CD4-positive, alpha-beta T cell treated with Interleukin-4 for 1 hour (primary cell): Measurements from ENCODE around the gene GOLGA6D.
"Not testable (repeated sequence)": the region's sequence is repeated elsewhere in the genome, so short reads cannot be mapped to it uniquely, and the experiment has no call there.

Experiments
- DNase-seq, 2 donors: peaks; one replicate each; pipeline ENCODE4 v3.0.0-alpha.2; 2020 to 2022

Gene GOLGA6D

DNA sequence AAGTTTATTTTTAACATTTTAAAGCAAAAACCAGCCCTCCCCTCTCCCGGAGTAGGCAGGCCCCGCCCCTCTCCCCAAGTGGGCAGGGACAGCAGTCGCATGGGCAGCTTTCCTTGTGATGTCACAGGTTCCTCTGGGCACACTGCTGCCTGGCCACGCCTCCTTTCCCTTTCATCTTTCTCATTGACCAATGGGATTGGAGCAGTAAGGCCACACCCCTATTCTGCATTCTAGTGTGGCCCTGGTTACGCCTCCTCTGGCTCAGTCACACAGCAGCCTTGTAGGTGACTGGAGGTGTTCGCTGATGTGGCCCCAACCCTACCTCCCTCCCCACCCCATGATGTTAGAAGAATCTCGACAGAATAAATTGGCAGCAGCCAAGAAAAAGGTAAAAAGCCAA, at the start of gene GOLGA6D:
Gene GOLGA6D, plus strand, starts transcription at position 264 of the 400 bp plus-strand sequence. Its CDS starts 41 bp downstream, at position 305.
- DNase-seq = peak in 1 of 2 donors; percentile 10

DNA sequence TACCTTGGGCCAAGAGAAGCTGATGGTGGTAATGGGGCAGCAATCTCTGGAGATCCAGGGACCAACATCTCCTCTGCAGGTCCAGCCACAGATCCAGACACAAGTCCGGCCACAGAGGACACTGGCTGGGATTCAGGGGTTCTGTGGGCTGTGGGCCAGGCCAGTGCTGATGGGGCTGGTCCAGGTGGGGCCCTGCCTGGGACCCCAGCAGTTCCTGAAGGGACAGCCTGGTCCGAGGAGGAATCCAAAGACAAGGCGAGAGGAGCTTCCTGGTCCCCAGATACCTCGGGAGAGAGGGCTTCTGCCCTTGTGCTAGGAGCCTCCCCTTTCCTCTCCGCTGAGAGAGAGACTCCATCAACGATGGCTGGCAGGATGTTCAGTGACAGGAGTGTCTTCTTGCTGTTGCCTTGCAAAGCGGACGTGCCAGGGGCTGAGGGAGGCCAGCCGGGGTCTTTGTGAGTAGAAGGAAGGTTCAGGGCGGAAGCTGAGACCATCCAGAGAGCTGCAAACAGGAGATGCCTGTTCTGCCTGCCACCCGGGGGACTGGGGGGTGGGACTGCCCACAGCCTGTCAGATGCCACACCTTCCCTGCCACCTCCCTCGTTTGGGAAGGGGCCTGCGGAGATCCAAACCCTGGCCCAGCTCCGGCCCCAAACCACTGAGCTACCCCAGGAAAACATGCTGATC, 49.0 kb upstream of the GOLGA6D start:
- DNase-seq = peak in 1 of 2 donors; percentile 8

DNA sequence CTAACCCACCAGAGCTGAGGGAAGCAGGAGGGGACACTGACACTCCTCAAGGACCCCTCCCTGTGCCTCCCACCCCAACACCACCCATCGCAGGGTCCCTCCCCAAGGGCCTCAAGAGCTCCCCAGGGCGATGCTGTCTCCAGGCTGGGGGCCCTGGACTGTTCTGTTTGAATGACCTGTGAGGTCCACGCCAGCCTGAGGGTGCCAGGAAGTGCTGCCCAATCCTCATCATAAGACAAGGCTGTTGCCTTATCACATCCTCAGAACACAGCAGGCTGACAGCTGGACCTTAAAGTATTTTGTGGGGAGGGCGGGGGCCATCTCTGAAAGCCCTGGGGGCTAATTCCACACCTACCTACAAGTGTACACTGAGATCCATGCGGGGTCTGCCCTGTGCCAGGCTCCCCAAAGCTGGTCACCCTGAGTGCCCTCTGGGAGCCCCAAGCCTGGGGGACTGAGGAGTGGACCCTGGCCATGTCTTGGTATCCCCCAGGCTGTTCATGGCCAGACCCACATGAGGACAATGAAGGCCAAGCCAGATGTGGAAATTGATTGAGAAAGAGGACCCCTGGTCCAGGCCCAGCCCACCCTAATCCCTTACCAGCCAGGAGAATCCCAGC, 48.3 kb upstream of the GOLGA6D start:
- no peak for DNase-seq

DNA sequence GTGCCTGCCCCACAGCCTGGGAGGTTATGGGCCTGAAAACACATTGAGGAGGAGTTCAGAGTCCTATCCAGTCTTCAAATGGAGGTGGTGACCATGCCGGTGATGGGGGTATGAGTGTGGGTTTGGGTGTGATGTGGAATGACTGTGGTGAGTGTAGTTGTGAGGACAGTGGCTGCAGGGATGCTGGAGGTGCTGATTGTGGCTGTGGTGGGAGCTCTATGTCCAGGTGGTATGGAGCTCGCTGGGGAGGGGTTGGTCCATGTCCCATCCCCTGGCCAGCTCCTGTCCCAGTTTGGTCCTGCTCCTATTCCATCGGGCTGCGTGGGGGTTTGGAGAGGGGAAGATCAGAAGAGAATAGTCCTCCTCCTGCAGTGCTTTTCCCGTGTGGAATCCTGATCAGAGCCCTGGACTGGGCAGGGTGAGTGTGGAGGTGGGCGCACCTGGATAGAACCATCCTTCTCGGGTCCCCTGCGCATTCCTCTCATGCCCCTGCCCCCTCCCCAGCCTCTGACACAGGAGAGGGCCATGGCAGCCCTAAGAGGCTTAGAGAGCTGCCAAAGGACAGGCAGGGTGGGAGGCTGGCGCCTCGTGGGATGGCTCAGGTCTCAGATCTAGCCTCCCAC, 47.5 kb upstream of the GOLGA6D start:
- DNase-seq = peak in 1 of 2 donors; percentile 9

- DNase-seq = peak in 1 of 2 donors; percentile 10
These were observed 46.6 kb upstream of the GOLGA6D start for GRCh38 chr15:75235760-75236729.

- DNase-seq = peak in 1 of 2 donors; percentile 5
These were observed 45.2 kb upstream of the GOLGA6D start for GRCh38 chr15:75237316-75237982.

DNA sequence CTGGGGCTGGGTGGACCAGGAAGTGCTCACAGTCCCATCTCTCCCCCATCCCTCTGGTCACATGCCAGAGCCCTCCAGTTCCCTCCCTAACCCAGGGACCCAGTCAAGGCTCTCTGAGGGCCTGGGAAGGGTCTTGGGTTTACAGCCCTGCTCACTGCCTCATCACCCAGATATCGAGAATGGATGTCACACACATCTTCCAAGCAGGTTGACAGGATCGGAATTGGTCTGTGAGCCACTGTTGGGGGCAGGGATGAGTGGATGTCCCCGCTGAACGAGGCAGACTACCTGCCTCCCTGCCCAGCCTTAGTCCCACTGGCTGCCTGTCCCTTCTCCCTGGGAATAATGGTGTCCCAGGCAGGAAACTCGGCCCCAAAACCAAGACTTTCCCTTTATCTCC, 44.5 kb upstream of the GOLGA6D start:
- peak in 1 of 2 donors; percentile 8 for DNase-seq

GRCh38 chr15:75245741-75246140, 36.9 kb upstream of the GOLGA6D start:
- DNase-seq = not testable (repeated sequence)

- not testable (repeated sequence) for DNase-seq
These were observed 33.6 kb upstream of the GOLGA6D start for GRCh38 chr15:75248991-75249390.

DNA sequence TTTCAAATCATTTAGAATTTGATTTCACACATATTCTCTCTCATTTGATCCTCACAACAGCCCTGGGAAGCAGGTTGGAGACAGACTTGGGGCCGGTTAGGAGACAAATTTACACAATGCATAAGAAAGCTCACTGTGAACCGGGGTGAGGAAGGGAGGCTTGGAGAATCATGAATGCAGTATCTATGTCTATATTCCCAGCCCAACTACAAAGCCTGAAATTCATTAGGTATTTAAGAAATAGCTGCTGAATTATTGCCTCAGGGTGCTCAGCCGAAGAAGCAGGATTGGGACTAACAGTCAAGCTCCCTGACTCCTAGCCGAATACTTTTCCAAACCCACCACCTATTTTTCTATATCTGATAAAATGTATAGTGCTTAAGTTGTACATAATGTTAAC, 32.9 kb upstream of the GOLGA6D start:
- DNase-seq = no peak

GRCh38 chr15:75251343-75251742, 31.3 kb upstream of the GOLGA6D start:
- DNase-seq = not testable (repeated sequence)

GRCh38 chr15:75252285-75252684, 30.4 kb upstream of the GOLGA6D start:
- DNase-seq = not testable (repeated sequence)

DNA sequence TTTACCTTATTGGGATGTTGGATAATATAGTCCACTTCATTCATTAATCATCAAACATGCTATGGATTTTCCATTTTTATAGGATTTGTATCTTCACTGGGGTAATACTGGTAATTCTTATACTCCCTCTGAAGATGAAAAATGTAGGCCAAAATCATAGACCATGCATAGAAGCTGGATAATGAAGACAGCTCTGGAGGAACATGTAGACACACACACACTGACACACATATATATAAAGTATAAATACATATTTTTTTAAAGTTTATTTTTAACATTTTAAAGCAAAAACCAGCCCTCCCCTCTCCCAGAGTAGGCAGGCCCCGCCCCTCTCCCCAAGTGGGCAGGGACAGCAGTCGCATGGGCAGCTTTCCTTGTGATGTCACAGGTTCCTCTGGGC, 24.6 kb upstream of the GOLGA6D start, which contains the start of gene GOLGA6C:
Gene GOLGA6C, plus strand, starts transcription at position 301 of the 400 bp plus-strand sequence. CDS start 265 bp downstream, outside the sequence.
- not testable (repeated sequence) for DNase-seq

- not testable (repeated sequence) for DNase-seq
These were observed 23.9 kb upstream of the GOLGA6D start for GRCh38 chr15:75258620-75259343.

DNA sequence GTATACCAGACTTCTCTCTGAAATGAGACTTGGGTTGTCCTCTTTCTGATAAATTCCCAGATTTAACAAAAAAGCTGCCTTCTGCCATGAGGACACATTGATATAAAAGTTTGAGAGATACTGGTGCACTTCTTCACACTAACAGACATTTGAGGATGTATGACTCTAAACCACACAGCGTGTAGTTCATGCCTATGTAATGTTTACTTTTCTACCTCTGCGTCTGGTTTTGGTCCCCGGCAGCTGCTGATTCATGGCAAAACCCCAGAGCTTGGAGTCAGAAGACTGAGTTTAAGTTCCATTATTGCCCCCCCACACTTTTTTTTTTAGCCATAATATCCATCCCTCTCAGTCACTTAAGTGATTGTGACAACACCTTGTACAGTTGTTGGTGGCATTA, 22.8 kb upstream of the GOLGA6D start:
- not testable (repeated sequence) for DNase-seq

DNA sequence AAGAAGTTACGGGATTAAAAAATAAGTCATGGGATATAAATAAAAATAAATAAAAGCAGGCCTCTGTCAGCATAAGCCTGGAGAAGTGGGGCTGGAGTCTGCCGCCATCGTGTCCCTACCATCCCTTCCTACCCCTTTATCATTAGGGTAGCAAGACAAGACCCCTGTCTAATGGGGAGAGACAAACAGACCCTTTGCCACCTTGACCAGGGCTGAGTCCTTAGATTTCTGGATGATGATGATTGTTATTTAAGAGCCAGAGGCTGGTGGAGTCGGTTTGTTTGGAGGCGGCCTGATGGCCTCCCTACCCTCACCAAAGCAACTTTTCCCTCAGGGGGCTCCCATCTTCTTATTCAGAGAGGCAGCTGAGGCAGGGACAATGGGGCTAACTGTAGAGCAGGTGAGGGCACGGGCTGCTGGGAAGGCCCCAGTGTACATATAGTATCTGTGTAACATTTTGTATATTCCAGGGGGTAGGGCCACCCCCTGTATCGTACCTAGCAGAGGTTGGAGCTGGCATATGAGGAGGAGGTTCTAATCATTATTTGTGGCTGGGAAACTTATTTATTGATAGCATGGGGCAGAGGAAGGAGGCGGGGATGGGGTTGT, 8.8 kb upstream of the GOLGA6D start:
- DNase-seq = not testable (repeated sequence)

DNA sequence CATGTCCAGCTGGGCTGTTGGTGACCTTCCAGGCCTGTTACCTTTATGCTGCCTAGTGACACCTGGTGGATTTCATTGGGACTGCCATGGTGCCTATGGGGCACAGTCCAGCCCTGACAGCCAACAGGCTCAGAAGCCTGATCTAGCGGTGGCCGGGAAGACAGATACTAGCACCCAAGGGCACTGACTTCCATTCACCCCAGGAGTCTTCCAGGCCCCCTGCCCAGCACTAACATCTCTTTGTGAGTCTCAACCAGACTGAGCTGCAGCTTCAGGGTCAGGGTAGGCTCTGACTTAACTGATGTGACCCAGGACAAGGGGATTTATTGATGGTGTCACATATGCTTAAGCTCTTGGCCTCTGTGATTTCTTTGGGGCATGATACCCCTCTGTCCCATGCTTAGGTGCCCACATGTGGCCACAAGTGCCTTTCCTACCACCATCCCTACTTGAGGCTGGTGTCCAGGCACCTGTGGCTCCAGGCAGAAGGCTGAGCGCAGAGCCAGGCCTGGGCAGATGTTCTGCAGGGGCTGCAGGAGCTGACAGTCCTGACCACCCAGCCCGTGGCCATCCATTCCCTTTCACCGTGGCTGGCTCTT, 8.0 kb upstream of the GOLGA6D start:
- peak; percentile 57 to 69 for DNase-seq

DNA sequence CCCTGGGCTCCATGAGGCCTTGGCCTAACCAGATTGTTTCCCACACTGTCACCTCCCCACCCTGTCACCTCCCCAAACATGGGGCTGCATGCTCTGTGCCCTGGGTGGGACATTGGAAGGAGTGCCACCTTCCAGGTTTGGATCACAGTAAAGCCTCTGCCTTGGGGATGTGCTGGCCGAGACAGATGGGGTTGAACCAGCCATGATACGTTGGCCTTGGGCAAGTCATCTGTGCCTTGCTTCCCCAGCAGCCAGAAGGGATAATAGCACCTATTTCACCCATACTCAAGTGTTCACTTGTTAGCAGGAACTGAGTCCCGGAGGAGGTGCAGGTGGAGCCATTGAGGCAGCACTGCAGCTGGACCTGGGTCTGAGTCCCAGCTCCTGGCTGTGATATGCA, 7.0 kb upstream of the GOLGA6D start:
- not testable (repeated sequence) for DNase-seq

GRCh38 chr15:75278497-75278896, 4.1 kb upstream of the GOLGA6D start:
- not testable (repeated sequence) for DNase-seq

DNA sequence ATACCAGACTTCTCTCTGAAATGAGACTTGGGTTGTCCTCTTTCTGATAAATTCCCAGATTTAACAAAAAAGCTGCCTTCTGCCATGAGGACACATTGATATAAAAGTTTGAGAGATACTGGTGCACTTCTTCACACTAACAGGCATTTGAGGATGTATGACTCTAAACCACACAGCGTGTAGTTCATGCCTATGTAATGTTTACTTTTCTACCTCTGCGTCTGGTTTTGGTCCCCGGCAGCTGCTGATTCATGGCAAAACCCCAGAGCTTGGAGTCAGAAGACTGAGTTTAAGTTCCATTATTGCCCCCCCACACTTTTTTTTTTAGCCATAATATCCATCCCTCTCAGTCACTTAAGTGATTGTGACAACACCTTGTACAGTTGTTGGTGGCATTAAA, 1.5 kb downstream of the GOLGA6D start:
- not testable (repeated sequence) for DNase-seq
